Mesenteric fat pad (tissue), 1 donor: ENCODE data around the gene BBS9. TPM values are rescaled to one million over a fixed set of nuclear protein-coding genes. Genes with fewer than 3 reads are reported as not detected.
"Not testable (repeated sequence)": the region's sequence is repeated elsewhere in the genome, so short reads cannot be mapped to it uniquely, and the experiment has no call there.

ENCODE experiments used
- DNase-seq: peaks from one replicate; pipeline ENCODE4 v3.0.0-alpha.2; 2020; ENCODE audit warnings: low spot score
- total RNA-seq: library from RNA; stranded (reverse); fragmentation: NEBNext Ultra II Directional; extraction: Animal tissue kit (Norgen Biotek cat#: 25700); gene quantifications from one replicate; pipeline ENCODE4 v1.2.1, GENCODE V29; 2021
- donor health status: DM: yes; HTN: yes; CAD: no.

Gene BBS9
- total RNA-seq, 1 donor from 2014 or later, result 15.9 TPM

DNA sequence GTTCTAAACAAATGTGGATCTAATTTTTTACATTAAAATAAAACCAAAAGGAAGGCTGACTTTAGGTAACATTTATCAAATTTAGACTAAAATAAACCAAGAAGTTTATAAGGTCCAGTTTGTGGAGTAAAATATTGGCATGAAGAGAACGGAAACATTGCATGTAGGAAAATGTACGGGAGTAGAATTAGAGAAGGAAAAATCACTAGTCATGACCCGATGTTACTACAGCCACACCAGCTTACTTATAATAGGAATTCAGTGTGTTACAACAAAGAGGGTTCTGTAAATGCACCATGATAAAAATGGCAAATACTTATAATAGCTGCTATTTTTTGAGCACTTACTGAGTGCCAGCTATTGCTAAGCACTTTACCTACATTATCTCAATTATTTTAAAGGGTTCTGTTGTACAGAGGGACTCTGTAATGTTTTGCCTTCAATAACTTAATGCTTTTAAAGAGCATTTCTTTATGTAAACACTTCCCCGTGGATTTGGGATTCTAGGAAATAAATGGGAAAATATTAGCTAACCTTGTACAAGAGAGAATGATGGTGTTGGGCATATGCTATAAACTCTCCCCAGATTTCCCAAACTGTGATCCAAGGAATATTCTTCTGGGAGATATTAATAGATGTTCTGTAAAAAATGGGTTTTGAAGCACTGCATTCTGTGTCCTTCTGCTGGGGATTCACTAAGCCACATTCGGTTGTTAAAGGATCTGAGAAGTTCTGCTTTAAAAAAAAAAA is 296.7 kb downstream of the BBS9 start:
- no peak for DNase-seq

DNA sequence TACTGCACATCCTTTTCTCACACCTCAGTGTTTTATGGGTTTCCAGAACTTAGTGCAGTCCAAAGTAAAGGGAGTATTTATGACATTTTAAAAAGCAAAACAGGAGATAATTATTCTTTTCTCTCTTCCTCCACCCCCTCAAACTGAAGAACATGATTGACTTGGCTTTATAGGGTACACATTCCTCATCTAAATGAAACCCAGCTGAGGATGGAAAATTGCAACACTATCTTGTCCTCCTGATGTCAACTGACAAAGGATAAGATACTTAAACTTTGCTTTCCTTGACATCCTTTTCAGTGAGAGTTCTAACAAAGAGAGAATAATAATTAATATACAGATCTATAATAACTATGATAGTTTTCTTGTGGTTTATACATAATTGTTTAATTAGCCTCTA is 299.1 kb downstream of the BBS9 start:
- DNase-seq, result no peak

- no peak for DNase-seq
Observed at GRCh38 chr7:33431543-33431942, 302.2 kb downstream of the BBS9 start.

DNA sequence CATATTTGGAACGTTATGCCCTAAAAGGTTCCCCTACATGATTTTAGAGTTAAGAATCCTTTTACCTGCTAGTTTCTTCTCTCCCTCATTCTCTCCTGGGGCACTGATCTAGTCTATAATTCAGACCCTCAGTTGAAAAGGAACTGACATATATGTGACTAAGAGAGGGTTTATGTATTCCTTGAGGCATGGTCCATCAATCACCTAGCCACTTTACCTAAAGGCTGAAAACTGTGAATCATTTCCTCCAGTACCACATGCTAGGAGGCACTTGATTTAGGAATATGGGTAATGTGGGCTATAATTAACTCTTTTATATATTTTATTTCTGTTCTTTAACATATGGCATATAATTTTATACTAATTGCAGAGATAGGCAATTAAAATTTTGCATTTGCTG is 303.5 kb downstream of the BBS9 start:
- DNase-seq, result no peak

GRCh38 chr7:33433357-33433756 is 304.0 kb downstream of the BBS9 start:
- DNase-seq, result no peak

DNA sequence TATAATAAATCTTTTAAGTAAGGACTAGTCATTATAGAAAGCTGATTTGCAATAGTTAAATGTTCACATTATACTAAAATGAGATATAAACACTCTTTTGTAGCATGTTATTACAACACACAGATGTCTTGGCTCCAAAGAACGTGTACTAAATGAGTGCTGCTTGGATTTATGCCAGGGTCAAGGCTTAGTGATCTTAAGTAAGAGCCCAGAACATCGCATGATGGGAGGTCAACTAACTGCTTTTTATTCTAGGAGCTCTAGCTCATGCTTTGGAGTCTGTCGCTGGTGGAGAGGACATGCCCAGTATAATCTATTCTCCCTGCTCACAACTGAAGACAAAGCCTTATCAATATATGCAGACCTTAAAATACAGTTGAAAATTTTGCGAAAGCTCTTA is 315.1 kb downstream of the BBS9 start:
- no peak for DNase-seq

- no peak for DNase-seq
Observed at GRCh38 chr7:33446551-33446950, 317.2 kb downstream of the BBS9 start.

DNA sequence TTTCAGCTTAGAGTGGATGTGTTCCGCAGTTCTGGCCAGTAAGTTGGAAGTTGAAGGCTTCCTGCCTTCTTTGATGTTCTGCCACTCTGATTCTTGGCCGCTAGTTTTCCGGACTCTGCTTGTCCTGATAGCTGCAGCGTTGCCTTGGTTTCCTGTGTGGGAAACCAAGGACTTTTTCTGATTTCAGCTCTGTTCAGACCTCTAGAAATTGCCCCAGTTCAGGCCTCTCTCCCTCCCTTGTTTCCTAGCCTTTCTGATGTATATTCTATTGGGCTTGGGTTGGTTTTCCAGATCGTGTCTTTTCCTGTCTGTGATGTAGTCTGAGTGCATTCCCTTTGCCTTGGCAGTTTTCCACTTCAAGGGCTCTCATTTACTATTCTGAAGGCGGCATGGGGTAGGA is 318.7 kb downstream of the BBS9 start:
- no peak for DNase-seq

GRCh38 chr7:33449847-33450246 is 320.5 kb downstream of the BBS9 start:
- DNase-seq, result no peak

GRCh38 chr7:33452805-33453502 is 323.6 kb downstream of the BBS9 start:
- no peak for DNase-seq

DNA sequence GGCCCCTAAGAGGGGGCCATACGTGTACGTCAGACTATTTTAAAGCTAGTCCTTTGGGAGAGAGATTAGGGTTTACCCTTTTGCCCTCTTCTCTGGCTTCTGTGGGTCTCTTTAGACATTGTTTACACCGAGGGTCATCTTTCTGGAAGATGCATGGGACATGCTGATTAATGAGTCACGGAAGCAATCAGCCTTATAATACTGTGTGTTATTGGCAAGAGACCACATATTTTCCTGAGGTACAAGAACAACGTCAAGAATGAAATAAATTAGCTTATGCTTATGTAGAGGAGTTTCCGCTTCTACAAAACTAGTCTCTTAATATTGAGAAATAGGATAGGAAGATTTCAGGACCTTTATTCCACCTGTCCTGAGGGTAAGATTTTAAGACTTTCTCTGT is 327.7 kb downstream of the BBS9 start:
- DNase-seq, result no peak

- DNase-seq, result no peak
Observed at GRCh38 chr7:33458581-33458980, 329.2 kb downstream of the BBS9 start.

DNA sequence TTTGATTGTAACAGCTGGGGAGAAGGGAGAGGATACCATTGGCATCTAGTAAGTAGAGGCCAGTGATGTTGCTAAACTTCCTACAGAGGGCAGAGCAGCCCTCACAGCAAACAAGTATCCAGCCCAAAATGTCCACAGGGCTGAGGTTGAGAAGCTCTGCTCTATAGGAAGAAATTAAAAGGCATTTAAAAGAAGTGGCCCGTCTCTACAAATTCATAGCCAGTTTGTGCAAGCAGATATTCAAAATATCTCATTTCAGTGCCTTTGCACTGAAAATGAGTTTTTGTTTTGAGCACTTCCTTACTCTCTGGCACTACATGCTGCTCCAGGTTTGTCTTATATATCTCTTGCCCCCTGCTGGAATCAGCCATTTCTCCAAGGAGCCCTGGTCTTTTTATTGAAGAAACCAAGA is 330.0 kb downstream of the BBS9 start:
- DNase-seq, result no peak

DNA sequence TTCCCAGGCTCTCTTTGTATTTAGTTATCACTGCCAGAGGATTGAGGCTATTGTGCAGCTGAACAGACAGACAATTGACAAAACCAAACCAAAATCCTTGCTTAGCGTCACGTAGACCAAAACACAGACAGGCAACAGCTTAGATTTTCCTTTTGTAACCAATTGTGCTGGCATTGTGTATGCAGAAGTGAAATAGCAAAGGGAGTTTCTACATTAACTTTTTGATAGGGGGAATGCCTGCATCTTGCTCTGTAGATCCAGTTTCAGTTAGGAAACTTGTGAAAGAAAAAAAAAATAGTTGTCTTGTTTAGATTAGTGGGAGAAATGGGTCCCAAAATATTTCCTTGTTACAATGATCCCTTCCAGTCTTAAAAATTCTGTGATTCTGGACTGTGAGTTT is 333.8 kb downstream of the BBS9 start:
- no peak for DNase-seq

DNA sequence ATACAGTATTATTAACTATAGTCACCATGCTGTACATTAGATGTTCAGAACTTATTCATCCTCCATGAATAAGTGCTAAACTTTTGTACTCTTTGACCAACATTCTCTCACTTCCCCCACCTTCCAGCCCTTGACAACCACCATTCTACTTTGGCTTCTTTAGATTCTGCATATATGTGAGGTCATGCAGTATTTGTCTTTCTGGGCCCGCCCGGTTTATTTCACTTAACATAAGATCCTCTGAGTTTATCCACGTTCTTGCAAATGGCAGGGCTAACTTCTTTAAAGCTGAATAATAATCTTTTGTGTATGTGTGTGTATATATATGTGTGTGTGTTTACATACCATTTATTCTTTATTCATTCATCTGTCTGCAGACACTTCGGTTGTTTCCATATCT is 336.8 kb downstream of the BBS9 start:
- DNase-seq, result no peak

- no peak for DNase-seq
Observed at GRCh38 chr7:33471636-33472242, 342.4 kb downstream of the BBS9 start.

DNA sequence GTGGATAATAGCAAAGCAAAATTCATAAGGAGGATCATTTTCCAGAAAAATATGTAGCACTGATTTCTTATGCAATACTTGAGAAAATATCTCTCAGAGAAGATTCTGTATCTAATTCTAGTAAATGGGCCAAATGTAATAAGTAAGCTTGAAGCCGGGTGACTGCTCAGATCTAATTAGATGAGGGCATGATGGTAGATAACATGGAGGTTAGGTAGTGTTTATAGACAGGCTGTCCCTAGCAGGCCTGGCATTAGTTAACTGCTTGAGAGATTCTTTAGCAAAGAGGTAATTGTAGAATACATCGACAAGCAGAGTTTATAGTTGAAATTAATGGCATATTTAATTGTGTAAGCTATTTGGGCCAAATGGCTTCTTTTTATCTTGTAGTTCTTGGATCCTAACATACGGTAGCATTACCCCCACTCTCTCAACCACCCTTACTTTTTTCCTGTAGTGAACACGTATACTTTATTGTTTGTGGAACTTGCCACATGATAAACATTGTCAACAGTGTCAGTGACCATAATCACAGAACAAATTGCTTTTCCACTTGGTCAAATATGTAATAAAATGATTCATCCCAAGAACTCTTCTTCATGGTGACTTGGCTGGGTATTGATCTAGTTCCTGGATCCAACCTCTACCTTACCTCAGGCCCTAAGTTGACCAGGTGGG is 343.1 kb downstream of the BBS9 start:
- DNase-seq, result no peak

- no peak for DNase-seq
Observed at GRCh38 chr7:33477719-33478480, 348.5 kb downstream of the BBS9 start.

DNA sequence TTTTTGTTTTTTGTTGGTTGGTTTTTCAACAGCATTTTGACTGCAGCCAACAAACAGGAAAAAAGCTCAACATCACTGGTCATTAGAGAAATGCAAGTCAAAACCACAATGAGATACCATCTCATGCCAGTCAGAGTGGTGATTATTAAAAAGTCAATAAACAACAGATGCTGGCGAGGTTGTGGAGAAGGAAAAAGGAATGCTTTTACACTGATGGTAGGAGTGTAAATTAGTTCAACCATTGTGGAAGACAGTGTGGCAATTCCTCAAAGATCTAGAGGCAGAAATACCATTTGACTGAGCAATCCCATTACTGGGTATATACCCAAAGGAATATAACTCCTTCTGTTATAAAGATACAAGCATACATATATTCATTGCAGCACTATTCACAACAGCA is 355.1 kb downstream of the BBS9 start:
- not testable (repeated sequence) for DNase-seq

DNA sequence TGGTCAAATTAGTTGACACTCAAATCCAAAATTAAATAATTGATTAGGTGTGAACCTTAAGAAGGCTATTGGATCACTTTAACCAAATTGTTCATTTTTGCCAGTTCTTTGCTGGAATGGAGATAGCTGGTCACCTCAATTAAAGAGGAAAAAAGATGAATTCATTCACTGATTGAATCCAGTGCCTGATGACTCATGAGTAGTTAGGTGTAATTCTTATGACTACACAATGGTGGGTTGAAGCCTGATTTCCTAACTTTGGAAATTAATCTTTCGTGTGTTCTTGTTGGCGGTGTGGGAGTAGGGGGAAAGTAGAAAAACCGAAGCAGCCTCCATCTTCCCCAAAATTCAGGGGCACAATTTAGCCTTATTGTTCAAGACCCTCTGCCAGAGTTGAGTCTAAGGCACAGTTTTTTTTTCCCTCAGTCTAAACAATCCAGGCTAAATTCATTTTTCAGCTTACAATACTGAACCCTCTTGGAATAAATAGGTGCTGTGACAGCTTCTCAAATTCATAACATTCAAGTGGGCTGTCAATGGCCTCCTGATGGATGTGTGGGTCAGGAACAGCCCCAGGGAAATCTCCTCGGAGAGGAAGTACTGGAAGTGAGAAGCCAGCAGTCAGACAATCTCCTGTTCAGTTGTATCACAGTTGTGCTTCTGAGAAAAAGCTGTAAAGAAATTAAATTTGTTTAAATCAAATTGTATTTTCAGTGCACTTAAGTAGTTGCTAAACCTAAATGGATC is 356.6 kb downstream of the BBS9 start:
- no peak for DNase-seq

GRCh38 chr7:33486633-33487032 is 357.3 kb downstream of the BBS9 start:
- DNase-seq, result no peak
